PC-3 (cell line): Measurements from ENCODE around the gene TAS2R4. TPM values are rescaled to one million over a fixed set of nuclear protein-coding genes. Genes with fewer than 3 reads are reported as not detected.

Experiments used
- ATAC-seq: fragments of 200-7000 bp; cut with Tn5 transposase; 2 replicates; pipeline ENCODE4 v1.9.1; 2020; ENCODE audit warnings: mild to moderate bottlenecking, moderate library complexity
- BruUV-seq: library from RNA; stranded (reverse); fragments of 400-500 nt; replicated peaks from 2 replicates; lab custom pipeline; 2021; lab: Mats Ljungman, UMichigan
- CTCF ChIA-PET: fragments of 300-600 bp; sonication (Branson Sonifier 250); formaldehyde crosslinking; loops from one replicate; lab custom pipeline; 2022; ENCODE audit warnings: antibody characterized with exemption; lab: Charles Lee
- POLR2A ChIA-PET: fragments of 300-600 bp; sonication (Branson Sonifier 250); formaldehyde crosslinking; loops from one replicate; lab custom pipeline; 2022; ENCODE audit warnings: antibody characterized with exemption; ENCODE audit not compliant: unreplicated experiment; lab: Charles Lee
- DNase-seq: peaks from one replicate; pipeline ENCODE4 v3.0.0-alpha.2; 2015
- H2AFZ ChIP-seq: fragments of 300-600 bp; sonication (generic); 2 replicates; pipeline ENCODE4 v1.6.0; 2016; ENCODE audit warnings: antibody characterized with exemption, low read length
- H3F3A ChIP-seq: fragments of 300-600 bp; sonication (generic); one replicate; pipeline ENCODE4 v1.6.0; 2017; ENCODE audit warnings: antibody characterized with exemption, low read length, control low read depth, mild to moderate bottlenecking; ENCODE audit not compliant: unreplicated experiment
- H3K27ac ChIP-seq: fragments of 300-600 bp; sonication (generic); 2 replicates; pipeline ENCODE4 v1.5.1; 2016; ENCODE audit warnings: mild to moderate bottlenecking, low read length
- H3K27me3 ChIP-seq: fragments of 300-600 bp; sonication (generic); 2 replicates; pipeline ENCODE4 v1.6.1; 2016; ENCODE audit warnings: low read length, mixed read lengths
- H3K36me3 ChIP-seq: fragments of 300-600 bp; sonication (generic); 2 replicates; pipeline ENCODE4 v1.6.1; 2016; ENCODE audit warnings: low read depth, mixed run types, low read length, mixed read lengths
- H3K4me1 ChIP-seq: fragments of 300-600 bp; sonication (generic); 2 replicates; pipeline ENCODE4 v1.5.1; 2016; ENCODE audit warnings: low read length; ENCODE audit not compliant: insufficient read depth
- H3K4me2 ChIP-seq: fragments of 300-600 bp; sonication (generic); 2 replicates; pipeline ENCODE4 v1.6.0; 2016; ENCODE audit warnings: low read length
- H3K4me3 ChIP-seq: fragments of 300-600 bp; sonication (generic); 2 replicates; pipeline ENCODE4 v1.5.1; 2016; ENCODE audit warnings: mild to moderate bottlenecking, low read length, mixed read lengths
- H3K79me2 ChIP-seq: fragments of 300-600 bp; sonication (generic); 2 replicates; pipeline ENCODE4 v1.6.1; 2017; ENCODE audit warnings: low read length, mixed read lengths
- H3K9ac ChIP-seq: fragments of 300-600 bp; sonication (generic); 2 replicates; pipeline ENCODE4 v1.6.0; 2016; ENCODE audit warnings: mild to moderate bottlenecking, low read length
- H3K9me2 ChIP-seq: fragments of 300-600 bp; sonication (generic); replicated peaks from 2 replicates; pipeline ENCODE4 v1.6.1; 2016; ENCODE audit warnings: mixed run types, low read length, mixed read lengths
- H3K9me3 ChIP-seq: fragments of 300-600 bp; sonication (generic); 2 replicates; pipeline ENCODE4 v1.6.1; 2016; ENCODE audit warnings: low read length, mixed read lengths
- H4K20me1 ChIP-seq: fragments of 300-600 bp; sonication (generic); 2 replicates; pipeline ENCODE4 v1.6.1; 2016; ENCODE audit warnings: low read length, mixed read lengths
- CTCF ChIP-seq: fragments of 300-600 bp; sonication (generic); conservative IDR thresholded peaks from 2 replicates; pipeline ENCODE4 v1.5.1; 2017; ENCODE audit warnings: antibody characterized with exemption, low read depth, mild to moderate bottlenecking, low read length
- EZH2 ChIP-seq: fragments of 300-600 bp; sonication (generic); IDR thresholded peaks from one replicate; pipeline ENCODE4 v1.6.1; 2017; ENCODE audit warnings: antibody characterized with exemption, mild to moderate bottlenecking, low read length; ENCODE audit not compliant: unreplicated experiment
- EZH2phosphoT487 ChIP-seq: fragments of 300-600 bp; sonication (generic); IDR thresholded peaks from 2 replicates; pipeline ENCODE4 v1.6.1; 2018; ENCODE audit warnings: mild to moderate bottlenecking, antibody characterized with exemption, low read length, borderline replicate concordance
- intact Hi-C: fragments of 100-400 bp; cut with micrococcal nuclease; formaldehyde crosslinking; loops from 2 replicates; pipeline ENCODE4 v1.9.0; 2023
- total RNA-seq: library from RNA; depleted of rRNA; stranded (reverse); fragments of >200 nt; gene quantifications from 2 replicates; pipeline ENCODE4 v1.2.3, GENCODE V29; 2014

TAS2R4 gene
- total RNA-seq, 1 experiment from 2014 or later: not detected

DNA sequence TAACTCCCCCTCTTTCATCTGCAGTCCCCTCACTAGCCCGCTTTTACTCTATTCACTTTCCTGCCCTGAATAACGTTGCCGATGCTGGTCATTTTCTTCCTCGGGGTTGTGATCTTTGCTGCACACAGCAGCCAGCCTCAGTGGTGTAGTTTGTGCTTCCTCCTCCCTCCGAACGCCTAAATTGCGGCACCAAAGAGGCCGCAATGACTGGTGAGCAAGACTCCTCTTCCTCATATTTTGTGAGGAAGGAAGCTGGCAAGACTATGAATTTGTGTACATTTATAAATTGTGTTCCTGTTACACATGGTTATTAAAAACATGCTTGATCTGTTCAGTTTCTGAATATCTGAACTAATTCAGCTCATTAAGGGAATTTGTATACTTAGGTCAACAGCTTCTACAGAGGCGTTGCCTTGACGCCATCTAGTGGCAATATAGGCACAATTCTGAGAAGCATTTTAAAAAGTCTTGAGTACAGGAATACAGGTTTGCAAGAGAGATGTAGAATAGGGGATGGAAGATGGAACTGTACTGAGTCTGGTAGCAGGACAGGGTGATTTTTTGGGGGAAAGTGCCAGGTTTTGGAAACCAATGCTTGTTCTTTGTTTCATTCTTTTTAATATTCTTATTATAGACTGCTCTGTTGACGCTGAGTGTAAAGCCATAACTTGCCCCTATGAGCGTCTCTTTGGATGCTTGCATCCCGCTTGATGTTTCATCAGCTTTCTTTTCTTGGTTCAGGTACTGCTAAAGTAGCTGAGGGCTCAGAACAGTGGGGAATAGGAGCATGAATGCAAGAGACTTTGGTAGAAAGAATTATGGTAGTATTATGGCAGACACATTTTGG is 9.5 kb downstream of the TAS2R4 start:
- BruUV-seq: no TSS peak
- Histone ChIP-seq H3K27ac (no peak overlapping the region), H3K36me3 (no peaks in the 10 kb centered on the region), H3K79me2 (no peaks in the 10 kb centered on the region), H3K4me2 (no peak overlapping the region), H2AFZ (no peak overlapping the region), H3K9me2 (no peaks in the 10 kb centered on the region), H3K4me3 (no peak overlapping the region), H3K27me3 (no peaks in the 10 kb centered on the region), H3K9me3 (no peaks in the 10 kb centered on the region), H3K9ac (no peak overlapping the region), H3K4me1 (no peaks in the 10 kb centered on the region), H3F3A (no peaks in the 10 kb centered on the region), H4K20me1 (no peaks in the 10 kb centered on the region)
- intact Hi-C loops: loop anchor here (1.0 kb wide), 2 partner anchors 31 to 132 kb away; no protein-coding TSS in a partner anchor
- ChIA-PET POLR2A (no interaction called here), CTCF (interaction anchor here (0.7 to 1.1 kb wide), 3 partner anchors 48 to 136 kb away, joined by 4 to 13 read pairs (median 7); partner anchors contain the start of gene SSBP1)
- TF ChIP-seq CTCF (peak; percentile 91), EZH2 (no peak)
- peak; percentile 69 for DNase-seq
- ATAC-seq: peak; percentile 94

GRCh38 chr7:141788296-141788695 is 11.8 kb downstream of the TAS2R4 start:
- H3K4me2 ChIP-seq: no peak overlapping the region
- ATAC-seq: no peak
- H3K4me1 ChIP-seq: no peaks in the 10 kb centered on the region
- no peaks in the 10 kb centered on the region for H3K9me2 ChIP-seq
- H3F3A ChIP-seq: no peaks in the 10 kb centered on the region
- intact Hi-C loops: no loop called here
- TF ChIP-seq EZH2: no peak
- no peak for TF ChIP-seq EZH2phosphoT487
- no peak for TF ChIP-seq CTCF
- ChIA-PET CTCF (no interaction called here), POLR2A (no interaction called here)
- no peak overlapping the region for H3K4me3 ChIP-seq
- H3K27ac ChIP-seq: no peak overlapping the region
- H3K9ac ChIP-seq: no peak overlapping the region
- no peak overlapping the region for H2AFZ ChIP-seq
- no TSS peak for BruUV-seq
- no peaks in the 10 kb centered on the region for H3K9me3 ChIP-seq
- H4K20me1 ChIP-seq: no peaks in the 10 kb centered on the region
- no peak for DNase-seq
- no peaks in the 10 kb centered on the region for H3K27me3 ChIP-seq
- H3K79me2 ChIP-seq: no peaks in the 10 kb centered on the region
- H3K36me3 ChIP-seq: no peaks in the 10 kb centered on the region

GRCh38 chr7:141789917-141790316 is 13.4 kb downstream of the TAS2R4 start, which contains the start of gene TAS2R5:
TSS of gene TAS2R5 (plus strand) at chr7:141790217. CDS start at chr7:141790362, 145 bp downstream.
- intact Hi-C loops: no loop called here
- H3K79me2 ChIP-seq: no peaks in the 10 kb centered on the region
- no peak for ATAC-seq
- H4K20me1 ChIP-seq: no peaks in the 10 kb centered on the region
- POLR2A ChIA-PET: no interaction called here
- H3K4me3 ChIP-seq: no peak within 1 kb of the TSS
- H3K9me3 ChIP-seq: no peaks in the 10 kb centered on the region
- H3K4me2 ChIP-seq: no peak within 1 kb of the TSS
- CTCF ChIA-PET: no interaction called here
- H3K4me1 ChIP-seq: no peaks in the 10 kb centered on the region
- no peaks in the 10 kb centered on the region for H3K36me3 ChIP-seq
- no TSS peak for BruUV-seq
- H3K9ac ChIP-seq: no peak within 1 kb of the TSS
- no peak within 1 kb of the TSS for H2AFZ ChIP-seq
- no peaks in the 10 kb centered on the region for H3K27me3 ChIP-seq
- no peaks in the 10 kb centered on the region for H3F3A ChIP-seq
- no peaks in the 10 kb centered on the region for H3K9me2 ChIP-seq
- DNase-seq: no peak
- H3K27ac ChIP-seq: no peak within 1 kb of the TSS
- TF ChIP-seq EZH2phosphoT487 (no peak), EZH2 (no peak), CTCF (no peak)
